Nephron progenitor cell (in vitro differentiated cells): ENCODE data around the gene CPEB4.

Experiments
- DNase-seq: peaks from one replicate; pipeline ENCODE4 v3.0.0; 2021
- H3K27ac Mint-ChIP-seq: 2 replicates; pipeline ENCODE4 v1.8.0; 2021; ENCODE audit warnings: mild to moderate bottlenecking, moderate library complexity, mixed read lengths
- H3K27me3 Mint-ChIP-seq: 2 replicates; pipeline ENCODE4 v1.8.0; 2021; ENCODE audit warnings: mild to moderate bottlenecking, low read depth, mixed read lengths; ENCODE audit not compliant: poor library complexity
- H3K36me3 Mint-ChIP-seq: 2 replicates; pipeline ENCODE4 v1.8.0; 2021; ENCODE audit warnings: low read depth, mixed read lengths
- H3K4me1 Mint-ChIP-seq: 2 replicates; pipeline ENCODE4 v1.8.0; 2021; ENCODE audit warnings: mixed read lengths
- H3K4me3 Mint-ChIP-seq: 2 replicates; pipeline ENCODE4 v1.8.0; 2021; ENCODE audit warnings: mild to moderate bottlenecking, moderate library complexity, mixed read lengths
- H3K9me3 Mint-ChIP-seq: 2 replicates; pipeline ENCODE4 v1.8.0; 2021; ENCODE audit warnings: mild to moderate bottlenecking, moderate library complexity, mixed read lengths
- TF ChIP-seq, protein P1 (sequence below): fragments of 200-600 bp; sonication (generic); IDR thresholded peaks from 2 replicates; pipeline ENCODE4 v1.5.0; 2021; ENCODE audit warnings: antibody characterized with exemption

Gene CPEB4

DNA sequence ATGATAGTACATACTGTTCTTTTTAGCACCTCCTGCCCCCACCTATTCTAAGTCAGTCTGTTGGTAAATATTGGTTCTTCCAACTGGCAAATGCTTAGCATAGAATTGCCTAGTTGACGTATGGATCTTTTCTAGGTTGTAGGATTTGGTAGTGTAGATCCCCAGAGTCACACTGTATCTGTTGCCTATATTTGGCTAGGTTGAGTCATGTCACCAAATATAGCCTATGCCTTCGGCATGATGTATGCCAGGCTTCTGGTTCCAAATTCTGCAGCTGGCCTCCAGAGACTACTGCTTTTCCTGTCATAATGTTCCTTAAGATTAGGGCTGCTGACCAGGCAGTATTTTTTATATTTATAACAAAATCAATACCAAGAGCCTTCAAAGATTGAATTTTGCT lies 38.2 kb downstream of the CPEB4 start:
- Mint-ChIP-seq H3K27ac (no peak overlapping the region), H3K4me1 (peaks cover 36% of the 10 kb centered on the region), H3K27me3 (no peaks in the 10 kb centered on the region), H3K4me3 (no peak overlapping the region), H3K9me3 (no peaks in the 10 kb centered on the region), H3K36me3 (no peaks in the 10 kb centered on the region)
- TF ChIP-seq, protein P1, sequence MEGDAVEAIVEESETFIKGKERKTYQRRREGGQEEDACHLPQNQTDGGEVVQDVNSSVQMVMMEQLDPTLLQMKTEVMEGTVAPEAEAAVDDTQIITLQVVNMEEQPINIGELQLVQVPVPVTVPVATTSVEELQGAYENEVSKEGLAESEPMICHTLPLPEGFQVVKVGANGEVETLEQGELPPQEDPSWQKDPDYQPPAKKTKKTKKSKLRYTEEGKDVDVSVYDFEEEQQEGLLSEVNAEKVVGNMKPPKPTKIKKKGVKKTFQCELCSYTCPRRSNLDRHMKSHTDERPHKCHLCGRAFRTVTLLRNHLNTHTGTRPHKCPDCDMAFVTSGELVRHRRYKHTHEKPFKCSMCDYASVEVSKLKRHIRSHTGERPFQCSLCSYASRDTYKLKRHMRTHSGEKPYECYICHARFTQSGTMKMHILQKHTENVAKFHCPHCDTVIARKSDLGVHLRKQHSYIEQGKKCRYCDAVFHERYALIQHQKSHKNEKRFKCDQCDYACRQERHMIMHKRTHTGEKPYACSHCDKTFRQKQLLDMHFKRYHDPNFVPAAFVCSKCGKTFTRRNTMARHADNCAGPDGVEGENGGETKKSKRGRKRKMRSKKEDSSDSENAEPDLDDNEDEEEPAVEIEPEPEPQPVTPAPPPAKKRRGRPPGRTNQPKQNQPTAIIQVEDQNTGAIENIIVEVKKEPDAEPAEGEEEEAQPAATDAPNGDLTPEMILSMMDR, result no peak
- DNase-seq, result no peak

DNA sequence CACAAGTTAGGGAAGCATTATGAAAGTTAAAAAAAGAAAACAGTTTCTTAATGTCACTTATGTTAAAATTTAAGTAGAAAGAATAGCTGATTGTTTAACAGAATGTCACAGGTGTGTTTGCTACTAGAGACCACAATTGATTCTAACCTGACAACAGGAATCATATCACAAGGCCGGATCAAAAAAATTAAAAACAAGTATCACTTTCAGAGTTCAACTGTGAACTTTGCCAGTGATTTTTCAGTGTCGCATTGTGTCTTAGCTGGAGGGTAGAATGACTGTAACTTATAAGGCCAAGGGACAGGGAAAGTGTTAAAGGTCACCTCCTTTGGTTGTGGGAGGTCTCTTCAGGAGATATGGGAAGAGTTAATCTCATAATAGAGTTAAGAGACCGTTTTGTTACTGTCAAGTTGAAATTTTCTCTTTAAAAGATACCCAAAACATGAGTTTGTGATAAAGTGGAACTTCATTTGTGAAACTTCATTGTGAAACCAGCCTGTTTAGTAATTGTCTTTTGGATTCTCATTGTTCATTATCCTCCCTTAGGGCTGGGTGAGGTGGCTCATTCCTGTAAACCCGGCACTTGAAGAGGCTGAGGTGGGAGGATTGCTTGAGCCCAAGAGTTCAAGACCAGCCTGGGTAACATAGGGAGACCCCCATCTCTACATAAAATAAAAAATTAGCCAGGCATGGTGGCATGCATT lies 40.9 kb downstream of the CPEB4 start:
- Mint-ChIP-seq H3K36me3 (peaks cover 11% of the 10 kb centered on the region), H3K4me1 (peaks cover 33% of the 10 kb centered on the region), H3K27me3 (peaks cover 3% of the 10 kb centered on the region), H3K27ac (no peak overlapping the region), H3K9me3 (no peaks in the 10 kb centered on the region), H3K4me3 (no peak overlapping the region)
- DNase-seq, result no peak
- TF ChIP-seq, protein P1, result no peak

DNA sequence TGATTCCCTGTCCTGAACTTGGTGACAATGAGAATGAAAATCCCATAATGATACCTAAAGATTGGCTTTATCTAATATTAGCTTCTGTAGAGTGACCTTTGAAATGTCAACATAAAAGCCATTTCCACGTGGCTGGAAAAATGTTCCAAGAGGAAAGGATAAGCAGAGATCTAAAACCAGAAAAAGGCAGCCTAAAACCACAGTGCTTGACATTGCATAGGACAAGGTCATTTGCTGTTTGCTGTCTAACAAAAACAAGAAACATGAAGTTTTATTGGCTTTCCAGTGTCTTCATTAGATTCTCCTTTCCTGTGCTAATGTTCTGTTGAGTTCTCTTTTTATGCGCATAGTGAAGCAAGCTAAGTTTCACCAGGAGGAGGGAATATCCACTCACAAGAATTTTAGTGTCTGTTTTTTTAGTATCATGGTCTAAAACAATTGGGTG lies 44.6 kb downstream of the CPEB4 start:
- Mint-ChIP-seq H3K27me3 (peaks cover 3% of the 10 kb centered on the region), H3K4me3 (no peak overlapping the region), H3K4me1 (peaks cover 17% of the 10 kb centered on the region), H3K36me3 (peaks cover 11% of the 10 kb centered on the region), H3K27ac (no peak overlapping the region), H3K9me3 (no peaks in the 10 kb centered on the region)
- TF ChIP-seq, protein P1, result no peak
- DNase-seq, result no peak

DNA sequence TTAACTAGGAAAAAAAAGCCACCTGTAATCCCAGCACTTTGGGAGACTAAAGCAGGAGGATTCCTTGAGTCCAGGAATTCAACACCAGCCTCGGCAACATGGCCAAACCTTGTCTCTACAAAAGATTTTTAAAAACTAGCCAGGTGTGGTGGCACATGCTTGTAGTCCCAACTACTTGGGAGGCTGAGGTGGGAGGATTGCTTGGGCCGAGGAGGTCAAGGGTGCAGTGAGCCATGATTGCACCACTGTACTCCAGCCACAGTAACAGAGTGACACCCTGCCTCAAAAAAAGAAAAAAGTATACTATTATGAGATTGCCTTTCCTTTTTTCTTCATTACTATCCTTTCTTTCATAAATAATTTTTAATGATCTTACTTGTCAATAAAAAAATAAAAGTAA lies 45.8 kb downstream of the CPEB4 start:
- no peak overlapping the region for H3K27ac Mint-ChIP-seq
- no peak for DNase-seq
- H3K36me3 Mint-ChIP-seq, result peaks cover 11% of the 10 kb centered on the region
- H3K27me3 Mint-ChIP-seq, result peaks cover 3% of the 10 kb centered on the region
- H3K9me3 Mint-ChIP-seq, result no peaks in the 10 kb centered on the region
- H3K4me3 Mint-ChIP-seq, result no peak overlapping the region
- TF ChIP-seq, protein P1, result no peak
- peaks cover 11% of the 10 kb centered on the region for H3K4me1 Mint-ChIP-seq

DNA sequence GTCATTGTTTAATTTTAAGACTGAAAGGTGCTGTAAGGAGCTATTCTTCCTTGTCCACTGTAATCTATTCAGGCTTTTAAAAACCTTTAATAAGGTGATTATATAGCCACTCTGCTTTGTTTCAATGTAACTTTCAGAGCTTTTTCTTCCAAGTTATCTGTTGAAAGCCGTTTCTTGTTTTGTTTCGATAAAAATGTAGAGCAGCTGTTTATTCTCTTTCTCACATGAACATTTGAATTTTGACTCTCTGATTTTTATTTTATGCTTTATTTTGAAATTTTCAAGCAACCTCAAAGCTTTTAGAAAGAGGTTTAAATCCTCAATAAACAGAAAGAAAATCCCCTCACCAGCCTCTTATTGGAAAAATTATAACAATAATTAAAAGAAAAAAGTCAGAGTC lies 47.2 kb downstream of the CPEB4 start:
- peaks cover 3% of the 10 kb centered on the region for H3K27me3 Mint-ChIP-seq
- TF ChIP-seq, protein P1, result no peak
- H3K4me1 Mint-ChIP-seq, result peaks cover 8% of the 10 kb centered on the region
- no peak for DNase-seq
- H3K36me3 Mint-ChIP-seq, result peaks cover 11% of the 10 kb centered on the region
- H3K4me3 Mint-ChIP-seq, result no peak overlapping the region
- H3K9me3 Mint-ChIP-seq, result no peaks in the 10 kb centered on the region
- H3K27ac Mint-ChIP-seq, result no peak overlapping the region

DNA sequence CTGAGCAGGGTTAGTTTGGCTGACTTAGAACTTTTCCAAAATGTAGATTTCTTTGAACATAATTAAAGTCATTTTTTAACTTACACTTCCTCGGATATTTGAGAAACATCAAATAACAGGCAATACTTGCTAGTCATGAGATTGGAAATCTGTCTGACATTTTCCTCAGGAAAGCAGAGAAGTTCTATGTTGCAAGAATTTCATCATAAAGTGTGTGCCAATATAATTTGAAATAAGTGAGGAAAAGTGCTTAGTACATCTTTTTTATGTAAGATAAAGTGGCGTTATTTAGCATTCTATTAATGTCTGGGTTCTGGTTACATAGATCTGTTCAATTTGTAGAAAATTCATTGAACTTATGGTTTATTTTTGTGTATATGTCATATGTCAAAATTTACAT lies 52.1 kb downstream of the CPEB4 start:
- Mint-ChIP-seq H3K27me3 (no peaks in the 10 kb centered on the region), H3K9me3 (no peaks in the 10 kb centered on the region), H3K4me3 (no peak overlapping the region), H3K27ac (no peak overlapping the region), H3K36me3 (no peaks in the 10 kb centered on the region), H3K4me1 (peaks cover 14% of the 10 kb centered on the region)
- DNase-seq, result no peak
- TF ChIP-seq, protein P1, result no peak
